GM12892 (cell line): ENCODE results near the gene SLC11A2.

ENCODE experiments used
- POLR2A ChIP-seq: IDR thresholded peaks from 2 replicates; pipeline ENCODE4 v1.6.1; 2011; ENCODE audit warnings: low read depth, low read length, control low read depth
- POLR2AphosphoS5 ChIP-seq: IDR thresholded peaks from 2 replicates; pipeline ENCODE4 v1.6.1; 2011; ENCODE audit warnings: low read depth, low read length, control low read depth
- TAF1 ChIP-seq: IDR thresholded peaks from 2 replicates; pipeline ENCODE4 v1.6.1; 2011; ENCODE audit warnings: low read depth, mild to moderate bottlenecking, control low read depth, low read length, borderline replicate concordance

- TF ChIP-seq TAF1 = no peak
- TF ChIP-seq POLR2A = no peak
- no peak for TF ChIP-seq POLR2AphosphoS5
These were observed 39.3 kb upstream of the SLC11A2 start for GRCh38 chr12:51065530-51065929.
